IMR-90 (cell line): ENCODE results near the gene SAPCD1. TPM values are rescaled to one million over a fixed set of nuclear protein-coding genes. Genes with fewer than 3 reads are reported as not detected.

Experiments used
- ATAC-seq: fragments of 200-7000 bp; cut with Tn5 transposase; 2 replicates; pipeline ENCODE4 v1.9.1; 2020; ENCODE audit warnings: low read depth, mild to moderate bottlenecking, moderate library complexity
- BruUV-seq: library from RNA; stranded (reverse); fragments of 400-500 nt; replicated peaks from 2 replicates; lab custom pipeline; 2021; lab: Mats Ljungman, UMichigan
- CTCF ChIA-PET: fragments of 300-600 bp; formaldehyde crosslinking; extraction: SDS; loops from one replicate; lab custom pipeline; 2021; ENCODE audit warnings: antibody characterized with exemption; lab: Yijun Ruan, JAX
- POLR2A ChIA-PET: fragments of 300-600 bp; sonication (Branson Sonifier 250); formaldehyde crosslinking; loops from one replicate; lab custom pipeline; 2022; ENCODE audit warnings: antibody characterized with exemption; ENCODE audit not compliant: unreplicated experiment; lab: Charles Lee
- DNase-seq: peaks from one replicate; pipeline ENCODE4 v3.0.0; 2013
- H2AFZ ChIP-seq: replicated peaks from 2 replicates; pipeline ENCODE3; 2013; ENCODE audit warnings: low read length, mild to moderate bottlenecking; ENCODE audit not compliant: poor library complexity
- H2AK5ac ChIP-seq: 2 replicates; pipeline ENCODE4 v1.6.1; 2013; ENCODE audit warnings: low read depth, low read length, inconsistent platforms
- H2AK9ac ChIP-seq: replicated peaks from 2 replicates; pipeline ENCODE3; 2013; ENCODE audit warnings: mild to moderate bottlenecking, low read depth, low read length, moderate library complexity; ENCODE audit not compliant: poor library complexity
- H2BK120ac ChIP-seq: 2 replicates; pipeline ENCODE4 v1.6.1; 2013; ENCODE audit warnings: low read depth, low read length, inconsistent platforms
- H2BK15ac ChIP-seq: 3 replicates; pipeline ENCODE4 v1.6.1; 2013; ENCODE audit warnings: low read depth, low read length, inconsistent platforms
- H2BK20ac ChIP-seq: 2 replicates; pipeline ENCODE4 v1.6.1; 2013; ENCODE audit warnings: low read depth, mild to moderate bottlenecking, inconsistent platforms, low read length, moderate library complexity
- H2BK5ac ChIP-seq: 2 replicates; pipeline ENCODE4 v1.6.1; 2013; ENCODE audit warnings: mild to moderate bottlenecking, low read depth, low read length, inconsistent platforms; ENCODE audit not compliant: poor library complexity, severe bottlenecking
- H3K14ac ChIP-seq: replicated peaks from 2 replicates; pipeline ENCODE4 v1.6.1; 2013; ENCODE audit warnings: low read depth, low read length, inconsistent platforms
- H3K18ac ChIP-seq: 2 replicates; pipeline ENCODE4 v1.6.1; 2013; ENCODE audit warnings: low read depth, low read length, control low read depth
- H3K23ac ChIP-seq: 2 replicates; pipeline ENCODE4 v1.6.1; 2013; ENCODE audit warnings: low read depth, low read length, inconsistent platforms
- H3K27ac ChIP-seq: 2 replicates; pipeline ENCODE4 v1.5.1; 2013; ENCODE audit warnings: mild to moderate bottlenecking, control low read depth, low read length; ENCODE audit not compliant: insufficient read depth
- H3K27me3 ChIP-seq: 2 replicates; pipeline ENCODE4 v1.6.1; 2013; ENCODE audit warnings: low read length; ENCODE audit not compliant: control insufficient read depth, insufficient read depth
- H3K36me3 ChIP-seq: 2 replicates; pipeline ENCODE4 v1.6.1; 2013; ENCODE audit warnings: low read length, mixed read lengths; ENCODE audit not compliant: control insufficient read depth, insufficient read depth
- H3K4ac ChIP-seq: 2 replicates; pipeline ENCODE4 v1.6.1; 2013; ENCODE audit warnings: low read depth, low read length, inconsistent platforms
- H3K4me1 ChIP-seq: 2 replicates; pipeline ENCODE4 v1.6.1; 2013; ENCODE audit warnings: low read length, mixed read lengths; ENCODE audit not compliant: control insufficient read depth, insufficient read depth
- H3K4me2 ChIP-seq: 2 replicates; pipeline ENCODE4 v1.6.1; 2013; ENCODE audit warnings: low read depth, mild to moderate bottlenecking, control low read depth, low read length, moderate library complexity
- H3K4me3 ChIP-seq: 2 replicates; pipeline ENCODE4 v1.5.1; 2013; ENCODE audit warnings: low read depth, mild to moderate bottlenecking, control low read depth, low read length, moderate library complexity; ENCODE audit not compliant: insufficient read depth
- H3K56ac ChIP-seq: 2 replicates; pipeline ENCODE4 v1.6.1; 2013; ENCODE audit warnings: low read length, inconsistent platforms; ENCODE audit not compliant: insufficient read depth; ENCODE audit errors: extremely low read depth
- H3K79me1 ChIP-seq, 2 experiments: 2 replicates each; pipeline ENCODE4 v1.6.1; 2013; ENCODE audit warnings: low read length in 2 of 2, inconsistent platforms in 1 of 2, low read depth in 1 of 2
- H3K9ac ChIP-seq: 2 replicates; pipeline ENCODE4 v1.6.1; 2013; ENCODE audit warnings: low read depth, low read length, control low read depth
- H3K9me1 ChIP-seq: 2 replicates; pipeline ENCODE4 v1.6.1; 2013; ENCODE audit warnings: low read length, inconsistent platforms; ENCODE audit not compliant: insufficient read depth
- H3K9me3 ChIP-seq: 2 replicates; pipeline ENCODE4 v1.6.1; 2013; ENCODE audit warnings: low read length; ENCODE audit not compliant: control insufficient read depth, insufficient read depth
- H4K20me1 ChIP-seq: 2 replicates; pipeline ENCODE4 v1.6.1; 2013; ENCODE audit warnings: low read length, inconsistent platforms; ENCODE audit not compliant: insufficient read depth
- H4K5ac ChIP-seq: 2 replicates; pipeline ENCODE4 v1.6.1; 2013; ENCODE audit warnings: mild to moderate bottlenecking, low read depth, low read length, control low read depth
- H4K8ac ChIP-seq, 2 experiments: 2 replicates each; pipeline ENCODE4 v1.6.1; 2013; ENCODE audit warnings: low read depth in 2 of 2, low read length in 2 of 2, control low read depth in 1 of 2, inconsistent platforms in 1 of 2
- H4K91ac ChIP-seq: 2 replicates; pipeline ENCODE4 v1.6.1; 2013; ENCODE audit warnings: low read depth, low read length, inconsistent platforms; ENCODE audit not compliant: insufficient read depth
- BHLHE40 ChIP-seq: fragments of 150-350 bp; IDR thresholded peaks from 2 replicates; pipeline ENCODE4 v1.6.1; 2016; ENCODE audit warnings: mild to moderate bottlenecking, low read depth, low read length
- CEBPB ChIP-seq: IDR thresholded peaks from 2 replicates; pipeline ENCODE4 v1.6.1; 2012; ENCODE audit warnings: low read depth, low read length, improper control_type of control experiment
- CHD1 ChIP-seq: IDR thresholded peaks from 2 replicates; pipeline ENCODE4 v1.6.1; 2012; ENCODE audit warnings: low read depth, low read length, improper control_type of control experiment
- FOS ChIP-seq: fragments of 150-350 bp; IDR thresholded peaks from 2 replicates; pipeline ENCODE4 v1.6.1; 2016; ENCODE audit warnings: low read depth, low read length
- MAFK ChIP-seq: IDR thresholded peaks from 2 replicates; pipeline ENCODE4 v1.6.1; 2012; ENCODE audit warnings: low read depth, low read length, improper control_type of control experiment
- NFE2L2 ChIP-seq: fragments of 150-350 bp; IDR thresholded peaks from 2 replicates; pipeline ENCODE4 v1.6.1; 2016; ENCODE audit warnings: low read depth, mild to moderate bottlenecking, low read length
- POLR2A ChIP-seq: IDR thresholded peaks from 2 replicates; pipeline ENCODE4 v1.6.1; 2012; ENCODE audit warnings: mild to moderate bottlenecking, low read depth, low read length
- RAD21 ChIP-seq: IDR thresholded peaks from 2 replicates; pipeline ENCODE4 v1.6.1; 2012; ENCODE audit warnings: low read length, improper control_type of control experiment
- RCOR1 ChIP-seq: IDR thresholded peaks from 2 replicates; pipeline ENCODE4 v1.6.1; 2012; ENCODE audit warnings: mild to moderate bottlenecking, low read length, improper control_type of control experiment; ENCODE audit not compliant: insufficient replicate concordance
- RFX5 ChIP-seq: IDR thresholded peaks from 2 replicates; pipeline ENCODE4 v1.8.0; 2012; ENCODE audit warnings: low read depth, mild to moderate bottlenecking, low read length, moderate library complexity
- SMC3 ChIP-seq: fragments of 150-350 bp; IDR thresholded peaks from 2 replicates; pipeline ENCODE4 v1.6.1; 2016; ENCODE audit warnings: low read depth, mild to moderate bottlenecking, antibody characterized with exemption, low read length, moderate library complexity
- WGBS, 2 experiments: methylation state at CpG; one replicate each; pipeline versions ENCODE4 v1.1.5 to v1.1.7; 2013; ENCODE audit warnings: missing lambda C conversion rate in 2 of 2; ENCODE audit not compliant: insufficient read length in 1 of 2; ENCODE audit errors: extremely low coverage in 2 of 2; 5-methylcytosine and 5-hydroxymethylcytosine counted together
- dilution Hi-C: fragments of 300-500 bp; cut with HindIII; formaldehyde crosslinking; loops from one replicate; pipeline ENCODE4 v1.14.3; 2018; ENCODE audit warnings: low sequenced_read_pairs; ENCODE audit not compliant: unreplicated experiment
- in situ Hi-C: fragments of 300-500 bp; cut with MboI; formaldehyde crosslinking; loops from 3 replicates; pipeline ENCODE4 v1.14.3; 2019; ENCODE audit warnings: low sequenced_read_pairs, inconsistent platforms, mixed read lengths
- intact Hi-C: fragments of 100-400 bp; cut with micrococcal nuclease; formaldehyde crosslinking; loops from 2 replicates; pipeline ENCODE4 v1.10.0; 2022
- polyA plus RNA-seq, 3 experiments: library from polyadenylated mRNA; depleted of rRNA; stranded (reverse); fragments of >200 nt; gene quantifications; 2 replicates each; pipeline ENCODE4 v1.2.3, GENCODE V29; 2012; ENCODE audit warnings: low replicate concordance in 1 of 3
- total RNA-seq: library from RNA; depleted of rRNA; stranded (reverse); fragments of >200 nt; gene quantifications from 2 replicates; pipeline ENCODE4 v1.2.3, GENCODE V29; 2012
- TF ChIP-seq, protein P1 (sequence below): fragments of 150-350 bp; IDR thresholded peaks from 2 replicates; pipeline ENCODE4 v1.6.1; 2016; ENCODE audit warnings: low read depth, mild to moderate bottlenecking, low read length, moderate library complexity, borderline replicate concordance
- TF ChIP-seq, protein P2 (sequence below): fragments of 150-350 bp; IDR thresholded peaks from 2 replicates; pipeline ENCODE4 v1.6.1; 2017; ENCODE audit warnings: mild to moderate bottlenecking, antibody characterized with exemption, low read length, low read depth

SAPCD1 gene
- total and polyA plus RNA-seq, 2 of the 4 experiments (the other 2 are of a cell fraction): 2.3 TPM; not detected in 1

DNA sequence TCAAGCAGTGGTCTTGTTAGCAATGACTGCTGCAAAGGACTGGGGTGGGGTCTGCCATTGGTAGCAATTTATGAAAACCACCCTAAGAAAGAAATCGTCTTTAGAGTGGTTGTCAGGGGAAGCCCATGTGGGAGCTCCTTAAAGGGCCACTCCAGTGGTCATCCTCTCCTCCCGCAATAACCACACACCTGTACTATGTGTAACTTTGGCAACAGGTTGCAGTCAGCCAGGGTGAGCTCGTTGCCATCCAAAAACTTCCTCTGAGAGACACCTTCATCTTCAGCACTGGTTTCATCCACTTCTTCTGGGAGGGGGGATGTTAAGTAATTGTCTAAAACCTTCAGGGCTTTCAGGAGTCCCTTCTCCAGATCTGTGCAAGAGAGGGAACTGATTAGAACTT is 30.4 kb upstream of the SAPCD1 start:
- BruUV-seq: no TSS peak
- no peak overlapping the region for H3K56ac ChIP-seq
- peaks cover 38% of the 10 kb centered on the region for H4K20me1 ChIP-seq
- H3K4me2 ChIP-seq: no peak overlapping the region
- no peak overlapping the region for H2AK9ac ChIP-seq
- no peak overlapping the region for H4K91ac ChIP-seq
- no peak overlapping the region for H4K5ac ChIP-seq
- no peak overlapping the region for H3K9ac ChIP-seq
- dilution Hi-C loops (no loop called here), in situ Hi-C loops (no loop called here), intact Hi-C loops (no loop called here)
- H3K4me1 ChIP-seq: peaks cover 13% of the 10 kb centered on the region
- no peak overlapping the region for H2BK5ac ChIP-seq
- peaks cover 3 to 72% of the 10 kb centered on the region in 2 experiments; a peak in 3 of 4 replicates for H3K79me1 ChIP-seq
- POLR2A ChIA-PET: no interaction called here
- CTCF ChIA-PET: interaction anchor here (0.6 kb wide), 1 partner anchor 16 kb away, joined by 3 read pairs; no protein-coding TSS in a partner anchor
- H3K9me3 ChIP-seq: no peaks in the 10 kb centered on the region
- TF ChIP-seq RFX5 (no peak), RCOR1 (no peak), RAD21 (no peak), FOS (no peak), SMC3 (no peak), CHD1 (no peak), BHLHE40 (no peak), POLR2A (no peak), MAFK (no peak), CEBPB (no peak), NFE2L2 (no peak)
- TF ChIP-seq, protein P1, sequence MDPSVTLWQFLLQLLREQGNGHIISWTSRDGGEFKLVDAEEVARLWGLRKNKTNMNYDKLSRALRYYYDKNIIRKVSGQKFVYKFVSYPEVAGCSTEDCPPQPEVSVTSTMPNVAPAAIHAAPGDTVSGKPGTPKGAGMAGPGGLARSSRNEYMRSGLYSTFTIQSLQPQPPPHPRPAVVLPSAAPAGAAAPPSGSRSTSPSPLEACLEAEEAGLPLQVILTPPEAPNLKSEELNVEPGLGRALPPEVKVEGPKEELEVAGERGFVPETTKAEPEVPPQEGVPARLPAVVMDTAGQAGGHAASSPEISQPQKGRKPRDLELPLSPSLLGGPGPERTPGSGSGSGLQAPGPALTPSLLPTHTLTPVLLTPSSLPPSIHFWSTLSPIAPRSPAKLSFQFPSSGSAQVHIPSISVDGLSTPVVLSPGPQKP: no peak
- TF ChIP-seq, protein P2, sequence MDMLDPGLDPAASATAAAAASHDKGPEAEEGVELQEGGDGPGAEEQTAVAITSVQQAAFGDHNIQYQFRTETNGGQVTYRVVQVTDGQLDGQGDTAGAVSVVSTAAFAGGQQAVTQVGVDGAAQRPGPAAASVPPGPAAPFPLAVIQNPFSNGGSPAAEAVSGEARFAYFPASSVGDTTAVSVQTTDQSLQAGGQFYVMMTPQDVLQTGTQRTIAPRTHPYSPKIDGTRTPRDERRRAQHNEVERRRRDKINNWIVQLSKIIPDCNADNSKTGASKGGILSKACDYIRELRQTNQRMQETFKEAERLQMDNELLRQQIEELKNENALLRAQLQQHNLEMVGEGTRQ: no peak
- no peak overlapping the region for H2BK120ac ChIP-seq
- H2BK20ac ChIP-seq: no peak overlapping the region
- H2AK5ac ChIP-seq: no peak overlapping the region
- no peak overlapping the region for H3K4me3 ChIP-seq
- H3K4ac ChIP-seq: no peak overlapping the region
- no peak overlapping the region for H4K8ac ChIP-seq
- no peak overlapping the region for H2BK15ac ChIP-seq
- 0 out of 2 replicates have a peak overlapping the region, but pooled peaks have one; percentile 49 for H3K23ac ChIP-seq
- DNase-seq (no peak), ATAC-seq (no peak)
- no CpG with 5 or more reads among the region's 3 CpGs for WGBS, 2 experiments
- H3K27me3 ChIP-seq: no peaks in the 10 kb centered on the region
- H3K36me3 ChIP-seq: peaks cover 42% of the 10 kb centered on the region
- H2AFZ ChIP-seq: no peak overlapping the region
- peaks cover 10% of the 10 kb centered on the region for H3K9me1 ChIP-seq
- no peak overlapping the region for H3K27ac ChIP-seq
- no peak overlapping the region for H3K14ac ChIP-seq
- H3K18ac ChIP-seq: no peak overlapping the region
